Measurements from ENCODE around the gene ABCA5. TPM values are rescaled to one million over a fixed set of nuclear protein-coding genes. Genes with fewer than 3 reads are reported as not detected.

The ABCA5 gene
- 1.1 and 1.2 TPM in 2 replicates for total RNA-seq
- polyA plus RNA-seq (2012) = 0.30 TPM

GRCh38 chr17:69327060-69327831 is at the start of gene ABCA5:
Gene ABCA5 (minus strand): TSS chr17:69327133. CDS start chr17:69314415, 12,718 bp downstream.
- peak; percentile 61 for DNase-seq (ENCODE audit: low read depth)

- DNase-seq (ENCODE audit: low read depth) = no peak
Measured at GRCh38 chr17:69375229-69375628, 48.3 kb upstream of the ABCA5 start.

- no peak for DNase-seq (ENCODE audit: low read depth)
Measured at GRCh38 chr17:69373069-69373468, 46.1 kb upstream of the ABCA5 start.

GRCh38 chr17:69367298-69367697 is 40.4 kb upstream of the ABCA5 start:
- no peak for DNase-seq (ENCODE audit: low read depth)

- no peak for DNase-seq (ENCODE audit: low read depth)
Measured at GRCh38 chr17:69363488-69364210, 36.7 kb upstream of the ABCA5 start.

- DNase-seq (ENCODE audit: low read depth) = no peak
Measured at GRCh38 chr17:69361156-69361555, 34.2 kb upstream of the ABCA5 start.

- peak; percentile 2 for DNase-seq (ENCODE audit: low read depth)
Measured at GRCh38 chr17:69358688-69359596, 32.0 kb upstream of the ABCA5 start.

- DNase-seq (ENCODE audit: low read depth) = no peak
Measured at GRCh38 chr17:69357701-69358100, 30.8 kb upstream of the ABCA5 start.

- DNase-seq (ENCODE audit: low read depth) = peak; percentile 3
Measured at GRCh38 chr17:69356625-69357024, 29.7 kb upstream of the ABCA5 start.

GRCh38 chr17:69350911-69351310 is 24.0 kb upstream of the ABCA5 start:
- DNase-seq (ENCODE audit: low read depth) = no peak

- DNase-seq (ENCODE audit: low read depth) = no peak
Measured at GRCh38 chr17:69348429-69348828, 21.5 kb upstream of the ABCA5 start.

- no peak for DNase-seq (ENCODE audit: low read depth)
Measured at GRCh38 chr17:69346766-69347165, 19.8 kb upstream of the ABCA5 start.

GRCh38 chr17:69344939-69345338 is 18.0 kb upstream of the ABCA5 start:
- peak; percentile 1 for DNase-seq (ENCODE audit: low read depth)

- DNase-seq (ENCODE audit: low read depth) = peak; percentile 19
Measured at GRCh38 chr17:69342896-69343644, 16.1 kb upstream of the ABCA5 start.

GRCh38 chr17:69339937-69340336 is 13.0 kb upstream of the ABCA5 start:
- DNase-seq (ENCODE audit: low read depth) = no peak

- no peak for DNase-seq (ENCODE audit: low read depth)
Measured at GRCh38 chr17:69336996-69337395, 10.1 kb upstream of the ABCA5 start.

- DNase-seq (ENCODE audit: low read depth) = no peak
Measured at GRCh38 chr17:69336580-69336979, 9.6 kb upstream of the ABCA5 start.

- DNase-seq (ENCODE audit: low read depth) = peak; percentile 38
Measured at GRCh38 chr17:69335058-69335457, 8.1 kb upstream of the ABCA5 start.

GRCh38 chr17:69333561-69333960 is 6.6 kb upstream of the ABCA5 start:
- DNase-seq (ENCODE audit: low read depth) = no peak

GRCh38 chr17:69331756-69332155 is 4.8 kb upstream of the ABCA5 start:
- peak; percentile 1 for DNase-seq (ENCODE audit: low read depth)

Data from myocyte (in vitro differentiated cells).